NCI-H1417 (cell line): ENCODE results near the gene SYT7.

ENCODE experiments used
- DNase-seq, 3 experiments: peaks; one replicate each; lab custom pipeline; 2025; lab: John Stamatoyannopoulos, UW

SYT7 gene

GRCh38 chr11:61580271-61580888, 496 bp downstream of the SYT7 start:
- peak in 2 of 3 experiments; percentile 66 to 72 for DNase-seq

- DNase-seq: no peak
Measured at GRCh38 chr11:61579676-61580270, 1.1 kb downstream of the SYT7 start.

DNA sequence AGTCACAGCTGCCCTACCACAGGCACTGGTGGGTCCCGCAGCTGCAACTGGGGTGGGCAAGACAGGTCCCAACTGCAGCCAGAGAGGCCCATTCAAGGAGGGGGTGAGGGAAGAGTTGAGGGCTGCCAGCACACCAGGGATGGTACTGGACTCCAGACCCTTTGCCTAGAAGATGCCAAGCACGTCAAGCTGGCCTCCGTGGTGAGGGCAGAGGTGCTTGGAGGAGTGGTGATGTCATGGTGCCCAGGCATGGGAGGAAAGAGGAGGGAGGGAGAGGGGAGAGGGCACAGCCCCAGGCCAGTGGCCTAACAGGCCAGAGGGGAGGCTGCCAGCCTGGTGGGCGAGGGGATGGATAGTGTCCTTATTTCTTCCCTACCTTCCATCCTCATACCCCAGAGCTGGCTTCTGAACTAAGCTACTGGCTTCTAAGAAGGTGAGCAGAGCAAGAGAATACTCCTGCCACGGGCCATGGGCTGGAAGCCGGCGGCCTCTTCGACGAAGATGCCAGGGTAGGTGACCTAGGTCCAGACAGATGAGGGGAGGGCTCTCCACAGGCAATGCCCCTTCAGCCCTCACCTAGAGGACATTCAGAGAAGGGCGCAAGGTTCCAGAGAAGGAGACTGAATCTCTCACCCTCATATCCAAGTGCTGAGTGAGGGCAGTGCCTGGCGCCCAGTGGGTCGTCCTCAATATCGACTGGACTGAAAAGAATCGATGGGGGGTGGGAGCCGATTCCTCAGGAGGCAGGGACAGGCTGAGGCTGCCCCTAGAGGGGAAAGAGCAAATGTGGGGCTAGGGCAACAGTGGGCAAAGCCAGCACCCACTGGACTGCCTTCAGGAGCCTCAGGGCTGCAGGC, 1.8 kb downstream of the SYT7 start:
- DNase-seq: no peak

DNA sequence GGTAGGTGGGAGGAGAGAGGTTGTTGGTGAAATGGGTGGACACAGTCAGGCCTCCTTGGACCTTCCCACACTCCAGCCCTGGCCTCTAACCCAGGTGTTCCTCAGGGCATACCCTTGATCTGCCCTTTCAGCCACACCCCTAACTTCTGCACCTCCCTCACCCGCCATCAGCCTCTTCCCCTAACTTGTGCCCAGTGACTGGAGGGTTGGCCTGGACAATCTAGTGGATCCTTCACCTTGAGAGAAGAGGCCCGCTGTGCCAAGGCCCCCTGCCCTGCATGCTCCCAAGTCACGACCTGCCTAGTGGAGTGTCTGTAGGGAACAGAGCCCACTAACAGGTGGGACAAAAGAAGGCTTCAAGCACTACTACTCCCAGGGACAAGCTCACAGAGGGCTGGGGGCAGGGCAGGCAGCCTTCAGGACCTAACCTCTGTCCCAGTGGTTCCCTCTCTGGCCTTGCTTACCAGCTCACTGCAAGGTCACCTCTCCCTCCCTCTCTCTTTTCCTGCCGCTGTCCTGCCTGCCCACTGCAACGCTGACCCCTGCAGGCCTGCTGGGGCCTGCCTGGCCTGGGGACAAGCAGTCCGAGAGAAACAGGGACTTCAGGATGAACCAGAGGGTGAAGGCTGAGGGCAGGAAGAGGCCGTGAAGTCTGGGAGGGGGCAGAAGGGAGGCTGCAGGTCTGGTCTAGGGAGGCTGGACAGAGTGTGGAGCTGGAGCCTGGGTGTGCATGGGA, 3.3 kb downstream of the SYT7 start:
- peak in 2 of 3 experiments; percentile 28 to 49 for DNase-seq

- DNase-seq: no peak
Measured at GRCh38 chr11:61575886-61576861, 4.7 kb downstream of the SYT7 start.

GRCh38 chr11:61574611-61575010, 6.3 kb downstream of the SYT7 start:
- DNase-seq: peak in 2 of 3 experiments; percentile 22 to 65

- peak in 1 of 3 experiments; percentile 16 for DNase-seq
Measured at GRCh38 chr11:61572913-61573312, 8.0 kb downstream of the SYT7 start.

DNA sequence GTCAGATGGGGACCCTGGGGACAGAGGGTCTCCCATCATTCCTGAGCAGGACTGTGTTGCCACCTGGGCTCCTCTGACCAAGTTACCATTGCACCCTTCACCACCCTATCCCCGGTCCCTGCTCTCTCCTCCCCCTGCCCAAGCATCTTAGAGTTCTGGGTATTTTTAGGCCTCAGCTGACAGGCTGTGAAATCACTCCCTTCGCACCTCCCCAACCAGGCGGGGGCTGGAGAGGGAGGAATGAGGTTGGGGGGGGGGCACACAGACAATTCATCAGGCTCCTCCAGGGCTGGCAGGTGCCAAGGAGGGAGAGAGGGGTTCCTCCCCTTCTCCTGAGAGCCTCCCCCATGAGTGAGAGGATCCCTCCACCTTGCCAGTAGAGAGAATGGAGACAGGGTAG, 9.0 kb downstream of the SYT7 start:
- no peak for DNase-seq

DNA sequence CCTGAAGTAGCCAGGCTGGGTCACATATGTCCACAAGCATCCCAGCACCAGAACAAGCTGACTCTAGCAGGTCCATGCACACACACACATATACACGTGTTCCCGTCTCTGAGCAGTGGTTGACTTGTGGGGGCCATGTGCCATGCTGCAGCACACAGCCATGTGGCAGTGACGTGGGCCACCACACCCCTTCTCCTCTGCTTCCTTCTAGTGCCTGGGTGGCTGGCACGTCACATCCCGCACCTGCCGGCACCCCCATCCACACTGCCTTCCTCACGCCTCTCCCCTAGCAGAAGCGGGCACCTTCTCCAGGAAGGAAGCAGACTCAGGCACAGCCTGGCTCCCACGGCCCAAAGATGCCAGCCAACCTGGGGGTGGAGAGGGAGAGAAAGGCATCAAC, 9.5 kb downstream of the SYT7 start:
- no peak for DNase-seq

- no peak for DNase-seq
Measured at GRCh38 chr11:61569701-61570100, 11.2 kb downstream of the SYT7 start.

- peak in 1 of 3 experiments; percentile 48 for DNase-seq
Measured at GRCh38 chr11:61569018-61569417, 11.9 kb downstream of the SYT7 start.

DNA sequence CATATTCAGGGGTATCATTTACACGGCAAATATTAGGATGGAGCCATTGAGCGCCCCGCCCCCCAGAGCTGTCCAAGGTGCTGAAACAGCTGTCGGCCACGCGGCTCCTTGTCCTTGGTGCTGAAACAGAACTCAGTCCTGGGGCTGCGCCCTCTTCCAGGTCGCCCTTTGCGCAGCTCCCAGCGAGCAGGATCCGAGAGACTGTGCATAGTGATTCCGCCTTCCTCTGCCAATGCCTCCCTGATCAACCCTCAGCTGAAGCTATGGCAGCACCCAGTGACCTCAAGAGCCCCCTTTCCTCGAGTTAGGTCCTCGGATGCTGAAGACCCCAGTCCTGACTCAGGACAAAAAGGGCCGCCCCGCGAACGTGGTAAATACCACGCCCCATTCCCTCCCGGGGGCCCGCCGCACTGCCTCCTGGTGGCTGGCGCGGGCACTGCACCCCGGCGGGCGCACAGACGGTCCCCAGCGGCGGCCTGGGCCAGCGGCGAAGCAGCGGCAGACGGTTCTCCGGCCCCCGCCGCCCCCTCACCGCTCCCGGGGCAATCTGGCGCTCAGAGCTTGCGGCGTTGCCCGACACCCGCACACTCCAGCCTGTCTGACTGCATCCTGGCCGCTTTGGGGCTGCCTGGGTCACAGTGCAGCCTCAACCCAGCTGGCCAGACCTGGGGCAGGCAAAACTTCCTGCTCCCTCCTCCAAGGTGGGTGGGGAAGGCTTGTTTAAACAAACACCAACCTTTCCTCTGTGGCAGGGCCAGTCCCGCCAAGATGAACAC, 13.4 kb downstream of the SYT7 start:
- no peak for DNase-seq

DNA sequence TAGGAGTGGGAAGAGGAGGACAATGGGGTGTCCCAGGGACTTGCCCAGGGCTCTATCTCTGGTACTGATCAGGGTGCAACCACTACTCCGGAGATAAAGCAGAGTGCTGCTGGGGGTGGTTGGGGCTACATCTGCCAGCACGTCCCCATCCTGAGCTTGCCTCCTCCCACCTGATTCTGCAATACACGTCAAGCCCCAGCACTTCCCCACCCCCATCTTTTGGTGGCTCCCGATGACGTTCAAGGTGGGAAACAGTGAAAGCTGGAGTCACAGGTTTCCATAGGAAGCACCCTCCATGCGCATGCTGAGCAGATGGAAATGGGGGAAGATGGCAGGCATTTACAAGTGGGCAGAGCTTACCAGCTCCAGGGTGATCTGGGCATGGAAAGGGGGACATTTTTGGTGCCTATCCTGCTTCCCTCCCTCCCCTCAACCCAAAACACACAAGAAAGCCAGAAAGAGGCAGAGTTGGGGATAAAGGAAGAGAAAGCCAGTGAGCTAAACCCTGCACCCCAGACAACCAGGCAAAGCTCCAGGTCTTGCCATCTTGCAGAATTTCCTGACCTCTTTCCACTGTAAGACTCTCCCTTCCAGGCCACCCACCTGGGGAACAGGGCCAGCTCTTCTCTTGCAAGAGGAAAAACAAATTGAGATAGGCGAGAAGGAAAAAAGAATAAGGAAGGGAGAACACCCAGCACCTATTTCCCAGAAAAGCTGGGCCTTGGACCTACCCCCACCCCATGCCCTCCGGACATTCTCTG, 15.8 kb downstream of the SYT7 start:
- no peak for DNase-seq

- no peak for DNase-seq
Measured at GRCh38 chr11:61560751-61561150, 20.1 kb downstream of the SYT7 start.

DNA sequence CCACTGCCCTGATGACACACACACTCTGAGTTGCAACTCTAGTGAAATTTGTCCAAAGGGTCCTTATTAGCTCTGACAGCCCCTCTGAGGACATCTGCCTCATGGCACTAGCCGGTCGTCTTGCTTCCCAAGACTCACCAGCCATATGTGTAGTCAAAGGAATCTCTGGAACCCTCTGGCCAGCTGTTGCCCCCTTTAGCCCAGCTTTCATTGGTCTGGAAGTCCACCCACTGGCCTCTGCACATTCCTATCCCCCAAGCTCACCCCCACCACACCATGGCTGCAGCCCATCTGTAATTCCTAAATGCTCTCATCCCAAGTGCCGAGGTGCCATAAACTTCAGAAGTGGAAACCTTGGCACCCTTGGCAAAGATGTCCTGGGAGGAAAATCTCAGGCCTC, 24.3 kb downstream of the SYT7 start:
- no peak for DNase-seq

GRCh38 chr11:61555978-61556377, 24.9 kb downstream of the SYT7 start:
- DNase-seq: no peak

DNA sequence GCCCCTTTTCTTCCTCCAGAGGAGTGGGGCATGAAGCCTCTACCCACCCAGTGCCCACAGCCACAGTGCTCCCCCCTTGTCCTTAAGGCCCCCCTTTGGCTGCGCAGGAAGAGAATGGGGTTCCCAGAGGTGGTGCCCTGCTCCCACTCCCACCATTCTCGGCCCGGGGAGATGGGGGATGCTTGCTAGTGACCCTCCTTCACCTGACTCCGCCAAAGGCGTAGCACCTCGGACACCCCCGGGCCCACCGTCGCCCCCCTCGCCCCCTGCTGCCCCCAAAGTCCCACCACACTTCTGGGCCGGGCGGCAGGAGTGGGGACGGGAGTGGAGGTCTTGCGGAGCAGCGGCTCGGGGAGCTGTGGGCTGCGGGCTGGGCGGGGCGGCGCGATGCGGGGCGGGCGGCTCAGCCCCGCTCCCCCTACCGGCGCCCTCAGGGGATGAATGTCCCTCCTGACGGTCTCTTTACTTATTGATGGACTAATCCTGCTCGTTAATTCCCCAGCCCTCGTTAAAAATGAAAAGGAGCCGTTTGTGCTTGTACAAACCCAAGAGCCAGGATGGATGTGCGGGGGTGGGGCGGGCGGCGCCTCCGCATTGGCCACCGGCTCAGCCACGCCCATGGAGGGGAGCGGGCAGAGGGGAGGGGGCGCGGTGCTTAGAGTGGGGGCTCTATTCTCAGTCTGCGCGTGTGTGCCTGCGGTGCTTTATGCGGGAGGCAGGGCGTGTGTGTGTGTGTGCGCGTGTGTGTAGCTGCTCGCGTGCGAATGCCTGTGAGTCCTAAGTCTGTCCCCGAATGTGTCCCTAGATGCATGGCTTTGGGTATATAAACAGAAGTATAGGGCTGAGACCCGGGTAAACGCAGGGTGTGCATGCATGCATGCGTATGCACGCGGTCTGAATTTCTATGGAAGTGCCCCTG, 25.6 kb downstream of the SYT7 start:
- peak in 2 of 3 experiments; percentile 82 to 88 for DNase-seq
